ENCODE data around the gene RRP1.

RRP1 gene

DNA sequence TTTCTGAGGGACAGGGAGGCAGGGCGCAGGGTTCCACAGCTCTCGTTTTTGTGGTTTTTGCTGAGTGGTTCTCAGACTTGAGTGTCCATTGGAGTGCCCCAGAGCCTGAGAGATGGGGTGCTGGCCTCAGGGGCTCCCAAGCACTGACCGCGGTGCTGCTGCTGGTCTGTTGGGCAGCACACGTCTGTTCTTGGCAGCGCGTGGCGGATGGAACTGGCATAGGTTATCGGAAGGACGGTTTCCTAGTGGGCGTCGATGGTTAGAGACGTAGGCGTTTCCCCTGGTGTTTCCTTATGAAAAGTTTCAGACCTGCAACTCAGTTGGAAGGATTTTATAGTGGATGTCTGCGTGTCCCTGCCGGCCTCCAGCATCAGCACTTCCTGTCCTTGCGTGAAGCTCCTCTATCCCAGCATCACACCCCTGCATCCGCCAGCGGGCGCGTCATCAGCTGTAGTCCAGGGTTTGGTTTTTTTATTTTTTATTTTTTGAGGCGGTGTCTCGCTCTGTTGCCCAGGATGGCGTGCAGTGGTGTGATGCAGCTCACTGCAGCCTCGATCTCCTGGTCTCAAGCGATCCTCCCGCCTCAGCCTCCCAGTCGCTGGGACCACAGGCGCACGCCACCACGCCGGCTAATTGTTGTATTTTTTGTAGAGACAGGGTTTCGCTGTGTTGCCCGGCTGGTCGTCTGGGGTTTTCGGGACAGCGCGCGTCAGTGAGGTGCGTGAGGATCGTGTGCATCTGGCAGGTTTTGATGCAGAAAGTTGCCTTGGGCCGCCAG is 11.8 kb downstream of the RRP1 start:
- DNase-seq (ENCODE audit: low read depth), result no peak

GRCh38 chr21:43802713-43803313 is 13.4 kb downstream of the RRP1 start:
- DNase-seq (ENCODE audit: low read depth), result no peak

- DNase-seq (ENCODE audit: low read depth), result no peak
These were observed 14.4 kb downstream of the RRP1 start for GRCh38 chr21:43803558-43804300.

DNA sequence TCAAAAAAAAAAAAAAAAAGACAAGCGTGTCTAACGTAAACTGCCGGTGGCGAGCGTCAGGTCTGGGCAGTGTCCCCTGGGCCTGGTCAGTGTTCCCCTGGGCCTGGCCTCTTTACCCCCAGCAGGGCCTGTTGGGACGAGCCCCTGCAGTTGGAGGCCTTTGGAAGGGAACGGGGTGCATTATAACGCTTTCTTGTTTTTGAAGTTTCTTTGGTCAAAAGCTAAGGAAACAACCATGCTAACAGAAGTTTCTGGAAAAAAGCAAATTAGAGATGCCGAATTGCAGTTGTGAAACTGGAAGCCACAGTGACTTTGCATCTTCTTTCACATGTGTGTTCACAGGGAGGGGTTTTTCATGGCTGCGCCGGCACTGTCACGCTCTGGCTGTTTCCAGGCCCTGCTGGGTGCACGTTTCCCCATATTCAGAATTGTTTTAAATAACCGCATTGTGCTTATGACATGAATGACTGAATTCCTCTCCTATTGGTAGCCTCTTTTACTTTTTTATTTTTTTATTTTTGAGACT is 16.0 kb downstream of the RRP1 start:
- DNase-seq (ENCODE audit: low read depth), result no peak

- no peak for DNase-seq (ENCODE audit: low read depth)
These were observed 16.8 kb downstream of the RRP1 start for GRCh38 chr21:43806017-43806710.

- no peak for DNase-seq (ENCODE audit: low read depth)
These were observed 19.0 kb downstream of the RRP1 start for GRCh38 chr21:43808367-43808766.

DNA sequence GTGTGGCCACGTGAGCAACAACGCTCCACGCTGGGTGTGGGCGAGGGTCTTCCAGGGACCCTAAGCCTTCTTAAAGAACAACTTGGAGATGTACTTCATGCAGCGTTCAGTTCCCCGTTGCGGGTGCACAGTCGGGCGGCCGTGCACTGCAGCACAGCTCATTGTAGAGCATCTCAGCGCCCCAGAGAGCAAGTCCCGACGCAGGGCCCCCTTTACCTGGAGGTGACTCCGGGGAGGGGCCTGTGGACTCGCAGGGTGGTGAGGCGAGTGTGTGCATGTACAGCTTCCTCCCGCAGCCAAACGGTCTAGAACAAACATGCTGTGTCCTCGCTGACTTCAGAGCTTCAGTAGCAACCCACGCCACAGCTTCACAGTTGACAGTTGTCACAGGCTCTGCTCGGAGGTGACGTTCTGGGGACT is 19.5 kb downstream of the RRP1 start:
- no peak for DNase-seq (ENCODE audit: low read depth)

- DNase-seq (ENCODE audit: low read depth), result no peak
These were observed 20.0 kb downstream of the RRP1 start for GRCh38 chr21:43809346-43809799.

DNA sequence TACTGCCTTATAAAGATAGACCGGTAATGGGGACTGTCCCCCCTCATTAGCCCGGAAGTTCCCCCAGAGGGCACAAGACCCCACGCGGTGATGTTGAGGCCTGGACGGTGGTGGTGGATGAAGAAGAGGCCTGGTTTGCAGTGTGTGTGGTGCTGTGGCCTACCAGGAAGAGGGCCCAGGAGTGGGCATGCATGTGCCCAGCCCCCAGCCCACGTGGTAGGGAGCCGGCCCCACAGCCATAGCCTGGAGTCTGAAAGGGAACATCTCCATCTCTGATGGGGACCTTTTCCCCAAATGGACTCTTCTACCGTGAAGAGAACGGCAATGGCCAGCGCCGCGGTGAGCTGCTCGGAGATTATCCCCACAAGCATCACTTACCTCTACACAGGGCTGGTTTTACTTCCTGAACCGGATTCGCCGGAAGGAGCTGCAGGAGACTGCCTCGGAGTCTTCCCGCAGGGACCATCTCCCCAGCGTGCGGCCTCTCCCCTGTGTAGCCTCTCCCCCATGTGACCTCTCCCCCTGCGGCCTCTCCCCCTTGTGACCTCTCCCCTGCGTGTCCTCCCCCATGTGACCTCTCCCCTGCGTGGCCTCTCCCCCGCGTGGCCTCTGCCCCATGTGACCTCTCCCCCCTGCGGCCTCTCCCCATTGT is 20.6 kb downstream of the RRP1 start:
- no peak for DNase-seq (ENCODE audit: low read depth)

GRCh38 chr21:43810505-43811261 is 21.3 kb downstream of the RRP1 start:
- DNase-seq (ENCODE audit: low read depth), result peak; percentile 88

- no peak for DNase-seq (ENCODE audit: low read depth)
These were observed 22.1 kb downstream of the RRP1 start for GRCh38 chr21:43811262-43812105.

DNA sequence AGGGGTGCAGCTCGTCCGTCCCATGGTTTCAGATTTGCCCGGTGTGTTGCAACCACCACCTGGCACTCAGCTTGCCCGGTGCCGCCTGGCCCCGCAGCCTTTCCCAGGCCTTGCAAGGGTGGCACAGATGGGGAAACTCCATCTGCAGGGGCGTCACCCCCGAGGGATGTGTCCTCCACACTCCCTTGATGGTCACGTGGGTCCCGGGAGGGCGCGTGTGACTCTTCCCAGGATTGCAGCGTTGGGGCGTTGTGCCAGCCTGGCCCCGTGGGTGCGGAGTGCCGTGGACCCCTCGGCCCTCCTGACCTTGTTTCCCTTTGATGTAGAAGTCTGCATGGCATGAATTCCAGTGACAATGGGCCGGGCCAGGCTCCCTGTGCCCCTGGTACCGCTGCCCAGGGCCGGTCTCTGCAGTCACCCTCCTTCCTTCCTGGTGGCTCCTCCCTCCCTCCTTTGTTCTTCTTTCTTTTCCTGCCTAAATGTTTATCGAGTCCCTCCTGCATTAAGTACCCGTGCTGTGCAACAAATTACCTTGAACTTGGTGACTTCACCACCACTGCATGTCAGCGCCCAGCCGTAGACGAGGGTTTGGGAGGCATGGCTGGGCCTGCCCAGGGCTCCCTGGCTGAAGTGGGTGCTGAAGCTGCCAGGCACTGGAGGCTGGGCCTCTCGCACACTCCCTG is 22.9 kb downstream of the RRP1 start:
- DNase-seq (ENCODE audit: low read depth), result no peak

DNA sequence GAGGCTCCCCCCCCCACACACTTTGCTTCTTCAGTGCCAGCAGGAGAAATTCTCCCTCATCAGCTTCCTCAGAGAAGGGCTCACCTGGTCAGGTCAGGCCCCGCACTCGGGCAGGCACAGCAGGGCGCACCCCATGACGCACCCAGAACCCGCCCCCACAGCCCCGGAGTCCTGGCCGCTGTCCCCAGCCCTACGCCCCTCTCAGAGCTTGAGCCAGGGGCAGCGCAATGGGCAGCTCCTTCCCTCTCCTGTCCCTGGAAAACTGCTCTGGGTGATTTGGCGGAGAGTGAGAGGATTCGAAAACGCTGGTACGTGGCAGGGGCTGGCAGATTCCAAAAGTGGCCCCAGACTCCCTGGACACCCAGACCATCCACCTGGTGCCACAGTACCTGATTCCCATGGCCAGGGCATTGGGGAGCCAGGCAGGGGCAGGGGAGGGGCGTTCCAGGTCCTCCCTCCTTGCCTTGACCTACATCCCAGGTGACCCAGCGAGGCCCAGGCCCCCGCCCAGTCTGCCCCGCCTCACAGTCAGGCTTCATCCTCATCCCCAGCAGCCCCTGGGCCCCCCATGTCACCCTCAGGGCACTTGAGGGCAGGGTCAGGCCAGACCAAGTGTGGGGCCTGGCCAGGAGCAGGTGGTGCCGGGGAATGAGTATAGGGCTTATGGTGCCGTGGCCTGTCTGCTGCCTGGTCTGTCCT is 23.7 kb downstream of the RRP1 start:
- no peak for DNase-seq (ENCODE audit: low read depth)

- no peak for DNase-seq (ENCODE audit: low read depth)
These were observed 24.2 kb downstream of the RRP1 start for GRCh38 chr21:43813656-43813980.

- DNase-seq (ENCODE audit: low read depth), result no peak
These were observed 25.1 kb downstream of the RRP1 start for GRCh38 chr21:43814215-43815106.

- no peak for DNase-seq (ENCODE audit: low read depth)
These were observed 25.8 kb downstream of the RRP1 start for GRCh38 chr21:43815107-43815613.

- DNase-seq (ENCODE audit: low read depth), result no peak
These were observed 26.6 kb downstream of the RRP1 start for GRCh38 chr21:43815991-43816390.
